ENCODE measurements around the gene SH3PXD2A. TPM values are rescaled to one million over a fixed set of nuclear protein-coding genes. Genes with fewer than 3 reads are reported as not detected.
"Not testable (repeated sequence)": the region's sequence is repeated elsewhere in the genome, so short reads cannot be mapped to it uniquely, and the experiment has no call there.

SH3PXD2A gene
- total RNA-seq, 1 donor from 2014 or later: 9.6 TPM

DNA sequence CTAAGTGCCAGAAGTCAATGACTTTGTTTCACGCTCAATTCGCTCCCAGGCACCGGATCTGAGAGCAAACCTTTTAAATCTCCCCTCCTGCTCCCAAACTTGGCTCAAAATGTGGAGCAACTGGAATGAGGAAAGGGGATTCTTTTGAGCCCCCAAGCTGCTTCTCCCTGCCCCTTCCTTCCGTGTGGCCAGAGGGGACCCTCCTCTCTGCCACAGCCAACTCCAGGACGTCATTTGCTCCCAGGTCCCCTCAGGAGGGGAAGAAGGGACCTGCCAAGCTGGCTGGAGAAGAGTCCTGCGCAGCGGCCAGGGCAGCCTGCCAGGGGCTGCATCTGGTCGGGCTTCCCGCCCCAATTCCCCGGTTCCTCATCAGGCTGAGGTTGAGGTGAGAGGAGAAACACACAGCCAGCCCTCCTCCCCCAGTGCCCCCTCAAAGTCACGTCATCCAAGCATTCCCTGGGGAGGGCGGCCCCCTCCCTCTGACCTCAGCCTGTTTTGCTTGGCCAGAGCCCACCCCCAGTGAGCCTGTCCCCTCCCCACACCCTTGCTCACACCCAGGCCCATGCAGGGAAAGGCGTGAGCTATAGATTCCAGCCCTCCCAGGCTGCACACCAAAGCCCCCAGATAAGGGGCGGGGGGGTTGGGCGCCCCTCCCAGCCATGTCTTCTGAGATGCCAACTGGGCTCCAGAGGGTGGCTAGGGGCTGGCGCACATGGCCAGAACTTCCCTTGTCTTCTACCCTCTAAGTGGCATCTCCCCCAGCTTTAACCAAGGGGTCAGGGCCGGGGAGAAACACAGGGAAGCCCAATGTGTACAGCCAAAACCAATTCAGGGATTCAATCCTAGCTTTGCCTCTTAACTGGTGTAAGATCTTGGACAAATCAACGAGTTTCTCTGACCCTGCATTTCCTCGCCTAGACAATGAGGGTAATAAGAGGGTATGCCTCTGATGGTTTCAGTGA is 35.0 kb downstream of the SH3PXD2A start:
- no peak for DNase-seq (ENCODE audit: low spot score)
- Mint-ChIP-seq H3K4me3 (no peak overlapping the region), H3K27me3 (ENCODE audit: insufficient read depth) (peaks cover 26% of the 10 kb centered on the region), H3K9me3 (no peaks in the 10 kb centered on the region), H3K4me1 (ENCODE audit: low read depth) (peaks cover 10% of the 10 kb centered on the region), H3K36me3 (ENCODE audit: low read depth) (no peaks in the 10 kb centered on the region), H3K27ac (no peak overlapping the region)
- intact Hi-C loops (cut with micrococcal nuclease): no loop called here

DNA sequence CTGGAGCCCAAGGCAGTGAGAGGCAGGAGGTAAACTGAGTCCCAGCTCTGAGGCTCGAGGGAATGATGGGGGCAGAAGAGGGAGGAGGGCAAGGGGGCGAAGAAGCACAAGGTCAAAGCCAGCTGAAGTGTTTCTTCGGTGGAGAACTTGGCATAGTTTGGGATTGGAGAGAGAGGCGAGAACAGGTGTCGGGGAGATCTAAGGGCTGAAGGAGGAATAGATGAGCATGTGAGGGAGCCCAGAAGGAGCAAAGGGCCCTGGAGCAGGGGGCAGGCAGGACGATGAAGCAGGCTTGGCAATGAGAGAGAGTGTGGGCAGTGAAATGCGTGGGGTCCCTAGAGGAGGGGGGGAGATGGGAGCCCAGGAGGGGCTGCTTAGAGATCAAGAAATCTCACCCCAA is 35.9 kb downstream of the SH3PXD2A start:
- Mint-ChIP-seq H3K4me1 (ENCODE audit: low read depth) (peaks cover 8% of the 10 kb centered on the region), H3K27ac (no peak overlapping the region), H3K4me3 (no peak overlapping the region), H3K27me3 (ENCODE audit: insufficient read depth) (peaks cover 25% of the 10 kb centered on the region), H3K9me3 (no peaks in the 10 kb centered on the region), H3K36me3 (ENCODE audit: low read depth) (no peaks in the 10 kb centered on the region)
- intact Hi-C loops (cut with micrococcal nuclease): no loop called here
- no peak for DNase-seq (ENCODE audit: low spot score)

DNA sequence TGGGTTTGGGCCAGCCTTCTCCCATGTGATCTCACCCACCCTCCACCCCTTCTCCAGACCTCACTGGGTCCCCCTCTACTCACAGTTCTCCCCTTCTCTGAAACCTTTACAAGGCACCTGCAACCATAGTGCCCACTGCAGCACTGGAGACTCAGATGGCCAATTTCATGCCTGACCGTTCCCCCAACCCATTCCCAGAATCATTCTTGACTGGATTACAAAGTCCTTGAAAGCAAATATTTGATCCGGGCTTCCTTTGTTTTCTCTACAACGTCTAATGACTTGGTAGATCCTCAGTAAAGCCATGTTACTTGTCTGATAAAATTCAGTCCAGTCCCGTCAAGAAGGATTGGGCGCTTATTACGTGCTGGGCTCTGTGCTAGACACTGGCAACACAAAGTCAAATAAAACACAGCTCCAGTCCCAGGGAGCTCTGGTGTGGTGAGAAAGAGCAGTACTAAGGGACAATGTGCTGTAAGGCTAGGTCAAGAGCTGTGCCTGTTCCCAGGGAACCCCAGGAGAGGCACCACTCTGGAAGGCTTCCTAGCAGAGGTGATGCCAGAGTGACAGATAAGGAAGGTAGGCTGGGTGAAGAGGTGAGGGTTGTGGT is 36.5 kb downstream of the SH3PXD2A start:
- Mint-ChIP-seq H3K27me3 (ENCODE audit: insufficient read depth) (peaks cover 24% of the 10 kb centered on the region), H3K4me3 (no peak overlapping the region), H3K9me3 (no peaks in the 10 kb centered on the region), H3K27ac (no peak overlapping the region), H3K4me1 (ENCODE audit: low read depth) (peaks cover 4% of the 10 kb centered on the region), H3K36me3 (ENCODE audit: low read depth) (no peaks in the 10 kb centered on the region)
- intact Hi-C loops (cut with micrococcal nuclease): no loop called here
- DNase-seq (ENCODE audit: low spot score): no peak

DNA sequence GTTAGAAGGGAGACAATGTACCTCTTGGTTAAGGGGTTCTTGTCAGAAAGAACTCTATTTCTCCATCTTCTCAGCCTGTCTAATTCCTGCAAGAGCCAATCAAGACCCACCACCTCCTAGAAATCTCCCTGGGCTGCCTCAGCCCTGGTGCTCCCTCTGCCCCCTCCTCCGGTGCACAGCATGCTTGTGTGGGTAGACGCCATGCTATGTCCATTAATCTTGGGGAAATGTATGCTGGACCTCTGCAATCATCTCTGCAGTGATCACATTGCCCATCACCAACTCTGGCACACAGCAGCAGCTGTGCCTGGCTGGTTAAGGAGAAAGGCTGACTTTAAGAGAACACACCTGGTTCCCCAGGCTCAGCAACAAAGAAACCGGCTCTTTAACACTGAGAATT is 37.3 kb downstream of the SH3PXD2A start:
- H3K4me3 Mint-ChIP-seq: no peak overlapping the region
- H3K36me3 Mint-ChIP-seq (ENCODE audit: low read depth): no peaks in the 10 kb centered on the region
- no peak for DNase-seq (ENCODE audit: low spot score)
- H3K27me3 Mint-ChIP-seq (ENCODE audit: insufficient read depth): peaks cover 22% of the 10 kb centered on the region
- intact Hi-C loops (cut with micrococcal nuclease): no loop called here
- H3K4me1 Mint-ChIP-seq (ENCODE audit: low read depth): peaks cover 4% of the 10 kb centered on the region
- H3K9me3 Mint-ChIP-seq: no peaks in the 10 kb centered on the region
- no peak overlapping the region for H3K27ac Mint-ChIP-seq

DNA sequence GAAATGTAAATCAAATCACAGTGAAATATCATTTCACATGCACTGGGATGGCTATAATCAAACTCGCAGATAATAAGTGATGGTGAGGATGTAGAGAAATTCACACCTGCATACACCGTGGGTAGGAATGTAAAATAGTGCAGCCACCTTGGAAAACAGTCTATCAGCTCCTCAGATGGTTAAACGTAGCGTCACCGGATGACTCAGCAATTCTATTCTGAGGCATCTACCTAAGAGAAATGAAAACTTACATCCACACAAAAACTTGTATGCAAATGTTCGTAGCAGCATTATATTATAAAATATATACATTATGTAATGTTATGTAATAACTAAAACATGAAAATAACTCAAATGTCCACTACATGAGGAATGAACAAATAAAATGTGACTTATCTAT is 38.9 kb downstream of the SH3PXD2A start:
- DNase-seq (ENCODE audit: low spot score): no peak
- Mint-ChIP-seq H3K27ac (no peak overlapping the region), H3K9me3 (no peaks in the 10 kb centered on the region), H3K36me3 (ENCODE audit: low read depth) (no peaks in the 10 kb centered on the region), H3K4me3 (no peak overlapping the region), H3K4me1 (ENCODE audit: low read depth) (peaks cover 13% of the 10 kb centered on the region), H3K27me3 (ENCODE audit: insufficient read depth) (peaks cover 13% of the 10 kb centered on the region)
- intact Hi-C loops (cut with micrococcal nuclease): no loop called here

DNA sequence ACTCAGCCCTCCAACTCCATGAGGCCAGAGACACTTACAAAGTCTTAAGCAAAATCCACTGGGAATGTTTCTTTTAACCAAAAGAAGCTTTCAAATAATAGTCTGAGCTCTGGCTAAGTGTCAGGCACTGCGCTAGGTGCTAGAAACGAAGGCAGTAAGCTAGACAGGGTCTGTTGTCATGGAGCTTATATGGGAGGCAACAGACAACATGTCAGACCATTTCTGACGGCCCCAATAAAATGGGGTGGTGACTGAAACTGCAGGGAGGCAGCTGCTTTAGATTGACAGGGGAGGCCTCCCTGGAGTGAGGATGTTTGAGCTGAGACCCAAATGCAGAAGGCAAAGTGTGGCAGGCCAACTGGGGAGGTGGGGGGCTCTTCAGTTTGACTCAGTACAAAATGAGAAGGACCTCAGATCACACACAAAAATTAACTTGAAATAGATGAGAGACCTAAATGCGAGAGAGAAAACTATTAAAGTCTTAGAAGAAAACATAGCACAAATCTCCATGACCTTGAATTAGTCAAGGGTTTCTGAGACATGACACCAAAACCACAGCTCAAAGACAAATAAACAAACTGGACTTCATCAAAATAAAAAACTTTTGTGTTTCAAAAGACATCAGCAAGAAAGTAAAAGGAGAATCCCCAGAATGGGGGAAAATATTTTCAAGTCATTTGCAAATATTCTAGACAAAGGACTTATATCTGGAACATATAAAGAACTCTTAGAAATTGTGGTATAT is 40.6 kb downstream of the SH3PXD2A start:
- H3K9me3 Mint-ChIP-seq: no peaks in the 10 kb centered on the region
- H3K4me3 Mint-ChIP-seq: no peak overlapping the region
- DNase-seq (ENCODE audit: low spot score): no peak
- peaks cover 9% of the 10 kb centered on the region for H3K27me3 Mint-ChIP-seq (ENCODE audit: insufficient read depth)
- intact Hi-C loops (cut with micrococcal nuclease): no loop called here
- peaks cover 3% of the 10 kb centered on the region for H3K36me3 Mint-ChIP-seq (ENCODE audit: low read depth)
- H3K27ac Mint-ChIP-seq: no peak overlapping the region
- H3K4me1 Mint-ChIP-seq (ENCODE audit: low read depth): peaks cover 13% of the 10 kb centered on the region

DNA sequence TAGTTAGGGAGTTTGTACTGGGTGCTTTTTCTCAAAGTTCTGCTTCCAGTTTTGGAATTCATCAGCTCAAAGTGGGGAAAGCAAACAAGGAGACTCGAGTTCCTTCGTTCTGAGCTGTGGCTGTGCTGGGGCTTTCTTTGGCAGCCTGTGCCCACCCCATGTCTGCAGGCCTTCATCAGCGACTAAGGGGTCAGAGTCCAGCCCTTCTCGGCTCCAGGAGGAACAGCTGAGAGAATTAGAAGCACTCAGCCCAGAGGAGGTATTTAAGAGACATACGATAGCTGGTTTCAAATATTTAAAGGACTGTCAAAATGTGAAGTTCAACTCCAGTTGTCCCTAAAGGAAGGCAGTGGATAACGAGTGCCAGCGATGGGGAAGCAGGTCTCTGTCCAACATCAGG is 41.3 kb downstream of the SH3PXD2A start:
- no peak overlapping the region for H3K4me3 Mint-ChIP-seq
- H3K27me3 Mint-ChIP-seq (ENCODE audit: insufficient read depth): peaks cover 2% of the 10 kb centered on the region
- H3K36me3 Mint-ChIP-seq (ENCODE audit: low read depth): peaks cover 3% of the 10 kb centered on the region

DNA sequence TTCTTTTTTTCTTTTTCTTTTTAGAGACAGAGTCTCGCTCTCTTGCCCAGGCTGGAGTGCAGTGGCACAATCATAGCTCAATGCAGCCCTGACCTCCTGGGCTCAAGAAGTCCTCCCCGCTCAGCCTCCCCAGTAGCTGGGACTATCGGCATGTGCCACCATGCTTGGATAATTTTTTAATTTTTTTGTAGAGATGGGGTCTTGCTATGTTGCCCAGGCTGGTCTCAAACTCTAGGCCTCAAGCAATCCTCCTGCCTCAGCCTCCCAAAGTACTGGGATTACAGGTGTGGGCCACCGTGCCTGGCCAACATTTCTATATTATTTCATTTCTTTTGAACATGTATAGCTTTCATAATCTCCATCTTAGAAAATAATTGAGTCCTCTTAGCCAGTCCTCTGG is 42.1 kb downstream of the SH3PXD2A start:
- DNase-seq (ENCODE audit: low spot score); H3K9me3 Mint-ChIP-seq; H3K27me3 Mint-ChIP-seq (ENCODE audit: insufficient read depth); intact Hi-C loops (cut with micrococcal nuclease); H3K27ac Mint-ChIP-seq; H3K36me3 Mint-ChIP-seq (ENCODE audit: low read depth); H3K4me3 Mint-ChIP-seq: not testable (repeated sequence)
- peaks cover 13% of the 10 kb centered on the region for H3K4me1 Mint-ChIP-seq (ENCODE audit: low read depth)

More for the DNA sequence above, 41.3 kb downstream of the SH3PXD2A start:
- Mint-ChIP-seq H3K4me1 (ENCODE audit: low read depth) (peaks cover 13% of the 10 kb centered on the region), H3K27ac (no peak overlapping the region), H3K9me3 (no peaks in the 10 kb centered on the region)
- intact Hi-C loops (cut with micrococcal nuclease): no loop called here
- DNase-seq (ENCODE audit: low spot score): no peak

DNA sequence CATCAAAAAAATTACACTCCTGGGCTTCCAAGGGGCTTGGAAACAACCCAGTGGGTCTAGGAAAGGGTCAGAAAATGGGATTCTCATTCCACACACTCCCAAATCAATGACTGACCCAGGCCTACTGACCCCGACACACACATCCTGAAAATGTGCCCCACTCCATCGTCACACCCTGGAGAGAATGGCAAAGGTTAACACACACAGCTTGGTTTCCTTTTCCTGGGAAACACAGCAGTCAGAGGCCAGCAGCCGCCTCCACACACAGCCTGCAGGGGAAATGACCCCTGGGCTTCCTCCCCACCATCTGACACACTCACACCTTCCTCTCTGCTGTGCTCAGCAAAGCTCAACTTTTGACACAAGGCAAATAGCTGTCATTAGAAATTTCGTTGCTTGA is 42.9 kb downstream of the SH3PXD2A start:
- no peak overlapping the region for H3K4me3 Mint-ChIP-seq
- no peaks in the 10 kb centered on the region for H3K27me3 Mint-ChIP-seq (ENCODE audit: insufficient read depth)
- H3K36me3 Mint-ChIP-seq (ENCODE audit: low read depth): peaks cover 3% of the 10 kb centered on the region
- no peak overlapping the region for H3K27ac Mint-ChIP-seq
- H3K4me1 Mint-ChIP-seq (ENCODE audit: low read depth): peaks cover 13% of the 10 kb centered on the region
- no peak for DNase-seq (ENCODE audit: low spot score)
- no peaks in the 10 kb centered on the region for H3K9me3 Mint-ChIP-seq
- intact Hi-C loops (cut with micrococcal nuclease): no loop called here

DNA sequence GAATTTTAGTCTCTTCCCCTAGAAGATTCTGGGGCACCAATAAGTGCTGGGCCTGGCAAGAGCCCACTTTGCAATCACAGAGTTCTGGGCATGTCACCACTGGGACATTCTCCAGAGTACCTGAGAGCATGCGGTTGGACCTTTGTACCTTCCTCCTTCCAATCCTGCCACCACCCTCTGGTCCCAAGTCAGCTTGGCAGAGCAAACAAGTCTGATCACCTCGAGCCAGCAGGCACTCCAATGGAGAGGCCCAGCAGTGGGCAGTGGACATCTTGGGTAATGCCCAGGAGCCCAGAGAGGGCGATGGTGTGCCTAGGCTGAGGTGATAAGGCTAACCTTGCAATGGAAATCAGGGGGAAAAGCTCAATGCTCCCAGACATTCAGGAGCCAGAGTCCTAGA is 43.4 kb downstream of the SH3PXD2A start:
- Mint-ChIP-seq H3K36me3 (ENCODE audit: low read depth) (peaks cover 3% of the 10 kb centered on the region), H3K4me1 (ENCODE audit: low read depth) (peaks cover 13% of the 10 kb centered on the region), H3K27me3 (ENCODE audit: insufficient read depth) (no peaks in the 10 kb centered on the region), H3K4me3 (no peak overlapping the region), H3K9me3 (no peaks in the 10 kb centered on the region), H3K27ac (no peak overlapping the region)
- no peak for DNase-seq (ENCODE audit: low spot score)
- intact Hi-C loops (cut with micrococcal nuclease): no loop called here

DNA sequence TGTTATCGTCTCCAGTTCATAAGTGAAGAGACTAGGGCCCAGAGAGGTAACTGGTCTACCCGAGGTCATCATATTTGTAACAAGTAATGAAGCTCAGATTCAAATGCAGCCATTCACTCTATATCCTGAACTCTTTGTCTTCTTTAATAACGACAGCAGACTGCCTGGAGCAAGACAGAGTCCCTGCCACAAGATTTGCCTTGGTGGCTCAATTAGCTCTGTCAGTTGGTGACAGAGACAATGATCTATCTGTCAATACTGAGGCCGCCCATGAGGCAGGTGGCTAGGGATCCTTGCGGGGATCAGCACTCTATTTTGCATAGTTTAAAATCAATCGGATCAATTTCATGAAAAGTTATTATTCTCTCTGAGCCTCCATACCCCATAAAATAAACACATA is 43.9 kb downstream of the SH3PXD2A start:
- H3K9me3 Mint-ChIP-seq: no peaks in the 10 kb centered on the region
- no peak for DNase-seq (ENCODE audit: low spot score)
- H3K27me3 Mint-ChIP-seq (ENCODE audit: insufficient read depth): no peaks in the 10 kb centered on the region
- intact Hi-C loops (cut with micrococcal nuclease): no loop called here
- peaks cover 13% of the 10 kb centered on the region for H3K4me1 Mint-ChIP-seq (ENCODE audit: low read depth)
- peaks cover 3% of the 10 kb centered on the region for H3K36me3 Mint-ChIP-seq (ENCODE audit: low read depth)
- H3K4me3 Mint-ChIP-seq: no peak overlapping the region
- no peak overlapping the region for H3K27ac Mint-ChIP-seq

DNA sequence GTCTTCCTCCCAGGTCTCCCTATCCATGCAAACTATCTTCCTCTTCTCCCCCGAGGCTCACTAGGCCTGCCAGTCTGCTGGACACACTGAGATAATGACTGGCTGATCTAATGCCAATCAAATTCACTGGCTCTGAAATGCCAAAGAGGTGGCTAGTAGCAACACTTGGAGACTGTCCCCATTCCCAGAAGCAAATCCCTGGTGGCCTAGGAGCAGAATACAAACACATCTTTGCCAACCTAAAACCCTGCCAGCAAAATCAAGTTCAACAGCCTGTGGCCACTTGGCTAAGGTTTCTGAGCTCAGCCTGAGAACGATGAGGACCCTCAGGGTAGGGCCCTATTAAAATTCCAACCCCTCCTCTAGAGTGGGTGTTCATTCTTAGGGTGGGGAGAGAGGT is 46.6 kb downstream of the SH3PXD2A start:
- intact Hi-C loops (cut with micrococcal nuclease): no loop called here
- no peak overlapping the region for H3K27ac Mint-ChIP-seq
- H3K4me1 Mint-ChIP-seq (ENCODE audit: low read depth): peaks cover 16% of the 10 kb centered on the region
- H3K36me3 Mint-ChIP-seq (ENCODE audit: low read depth): peaks cover 3% of the 10 kb centered on the region
- no peak overlapping the region for H3K4me3 Mint-ChIP-seq
- DNase-seq (ENCODE audit: low spot score): no peak
- peaks cover 1% of the 10 kb centered on the region for H3K27me3 Mint-ChIP-seq (ENCODE audit: insufficient read depth)
- H3K9me3 Mint-ChIP-seq: no peaks in the 10 kb centered on the region

DNA sequence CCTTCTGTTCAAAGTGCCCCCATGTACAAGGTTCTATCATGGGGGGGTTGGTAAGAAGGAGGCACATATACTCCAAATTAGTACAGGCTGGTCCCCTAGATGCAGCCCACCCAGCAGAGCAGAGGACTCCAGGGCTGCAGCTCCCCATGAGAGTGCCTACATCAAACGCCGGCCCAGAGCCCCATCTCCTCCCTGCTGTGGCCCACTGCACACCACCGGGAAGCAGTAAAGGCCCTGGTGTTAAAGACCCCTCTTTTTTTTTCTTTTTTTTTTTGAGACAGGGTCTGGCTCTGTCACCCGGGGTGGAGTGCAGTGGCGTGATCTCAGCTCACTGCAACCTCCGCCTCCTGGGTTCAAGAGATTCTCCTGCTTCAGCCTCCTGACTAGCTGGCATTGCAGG is 47.4 kb downstream of the SH3PXD2A start:
- no peak for DNase-seq (ENCODE audit: low spot score)
- no peak overlapping the region for H3K27ac Mint-ChIP-seq
- H3K4me3 Mint-ChIP-seq: no peak overlapping the region
- peaks cover 1% of the 10 kb centered on the region for H3K27me3 Mint-ChIP-seq (ENCODE audit: insufficient read depth)
- intact Hi-C loops (cut with micrococcal nuclease): no loop called here
- H3K4me1 Mint-ChIP-seq (ENCODE audit: low read depth): peaks cover 18% of the 10 kb centered on the region
- no peaks in the 10 kb centered on the region for H3K9me3 Mint-ChIP-seq
- H3K36me3 Mint-ChIP-seq (ENCODE audit: low read depth): peaks cover 3% of the 10 kb centered on the region
